HG03175 (cell line): ENCODE results near the gene KHDC3L.

ENCODE experiments used
- ATAC-seq: cut with Tn5 transposase; IDR thresholded peaks from one replicate; pipeline ENCODE4 v1.9.1; 2021; ENCODE audit warnings: mild to moderate bottlenecking, moderate library complexity; ENCODE audit not compliant: unreplicated experiment

KHDC3L gene

GRCh38 chr6:73362358-73362757 lies at the start of gene KHDC3L:
KHDC3L (plus strand) TSS chr6:73362658; CDS start chr6:73362730, 72 bp downstream.
- no peak for ATAC-seq

GRCh38 chr6:73314577-73315492 lies 47.6 kb upstream of the KHDC3L start:
- no peak for ATAC-seq

DNA sequence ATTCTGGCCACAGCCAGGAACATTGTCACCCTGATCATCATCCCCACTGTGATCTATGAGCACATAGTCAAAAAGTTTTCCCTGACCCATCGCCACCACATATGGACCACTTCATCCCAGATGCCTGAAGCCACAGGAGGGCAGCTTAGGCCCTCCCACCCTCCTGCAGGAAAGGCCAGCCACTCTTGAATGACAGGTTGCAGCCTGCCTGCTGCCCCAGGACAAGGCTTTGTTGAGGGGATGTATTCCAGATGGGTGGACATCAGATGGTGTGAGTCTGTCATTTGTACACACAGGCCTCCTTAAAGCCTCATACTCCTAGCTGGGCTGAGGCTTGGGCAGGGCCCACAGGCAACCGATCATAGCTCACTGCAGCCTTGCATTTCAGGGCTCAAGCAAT lies 39.1 kb upstream of the KHDC3L start:
- ATAC-seq = no peak

DNA sequence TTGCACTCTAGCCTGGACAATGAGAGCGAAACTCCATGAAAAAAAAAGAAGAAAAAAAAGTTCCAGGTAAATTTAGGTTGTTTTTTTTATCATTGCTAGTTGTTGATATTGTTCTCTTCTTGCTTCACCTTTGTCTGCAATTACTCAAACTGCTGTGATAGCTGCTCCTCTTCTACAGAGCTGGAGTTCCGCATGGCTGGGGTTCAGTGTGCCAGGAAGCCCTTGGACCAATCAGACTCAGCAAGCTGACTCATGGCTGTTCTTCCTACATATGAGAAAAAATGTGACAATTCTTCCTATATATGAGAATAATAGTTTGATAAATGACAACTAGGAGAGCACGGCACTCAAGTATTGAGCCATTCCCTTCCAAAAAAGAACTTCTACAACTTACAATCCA lies 36.8 kb upstream of the KHDC3L start:
- no peak for ATAC-seq

DNA sequence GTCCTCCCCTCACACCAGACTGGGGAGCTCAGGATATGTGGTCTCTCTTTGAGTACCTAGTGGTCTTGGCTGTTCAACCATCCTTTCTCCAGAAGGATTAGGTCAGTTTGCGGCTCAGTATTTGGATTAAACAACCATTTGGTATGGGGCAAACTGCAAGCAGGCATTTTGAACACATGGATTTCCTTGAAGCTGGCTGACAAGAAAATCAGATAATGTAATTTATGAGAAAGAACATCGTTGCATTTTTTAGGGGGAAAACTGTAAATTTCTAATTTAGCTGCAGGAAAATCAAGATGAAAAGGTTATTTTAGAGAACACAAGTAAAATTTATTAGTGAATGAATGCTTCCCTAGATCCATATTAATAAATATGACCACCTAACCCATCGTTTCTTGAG lies 33.7 kb upstream of the KHDC3L start:
- no peak for ATAC-seq

DNA sequence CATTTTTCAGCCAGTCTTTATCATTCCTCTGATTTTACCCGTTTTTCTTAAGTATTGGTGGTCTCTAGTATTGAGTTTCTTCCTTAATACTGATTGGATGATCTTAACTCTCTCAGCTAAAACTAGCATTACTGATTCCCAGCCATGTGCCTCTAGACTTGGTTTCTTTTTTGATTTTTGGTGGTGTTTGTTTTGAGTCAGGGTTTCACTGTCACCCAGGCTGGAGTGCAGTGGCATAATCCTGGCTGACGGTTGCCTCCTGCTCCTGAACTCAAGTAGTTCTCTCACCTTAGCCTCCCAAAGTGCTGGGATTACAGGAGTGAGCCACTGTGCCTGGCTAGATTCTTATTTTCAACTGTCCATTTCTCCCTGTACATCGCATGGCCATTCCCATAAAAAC lies 33.3 kb upstream of the KHDC3L start:
- peak; percentile 51 for ATAC-seq

- ATAC-seq = no peak
These were observed 23.1 kb upstream of the KHDC3L start for GRCh38 chr6:73339340-73339739.

DNA sequence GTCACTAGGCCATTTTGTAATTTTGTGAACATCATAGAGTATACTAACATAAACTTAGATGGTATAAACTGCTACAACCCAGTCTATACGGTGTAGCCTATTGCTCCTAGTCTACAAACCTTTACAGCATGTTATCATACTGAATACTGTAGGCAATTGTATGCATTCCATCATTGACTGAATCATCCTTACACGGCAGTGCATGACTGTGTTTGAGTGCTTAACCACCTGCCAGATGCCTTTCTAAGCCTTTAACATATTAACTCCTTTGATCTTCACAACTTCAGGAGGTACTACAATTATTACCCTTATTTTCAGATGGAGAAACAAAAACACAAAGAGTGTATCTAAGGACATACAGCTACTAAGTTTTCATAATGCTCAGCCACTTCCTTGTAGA lies 22.4 kb upstream of the KHDC3L start:
- no peak for ATAC-seq

DNA sequence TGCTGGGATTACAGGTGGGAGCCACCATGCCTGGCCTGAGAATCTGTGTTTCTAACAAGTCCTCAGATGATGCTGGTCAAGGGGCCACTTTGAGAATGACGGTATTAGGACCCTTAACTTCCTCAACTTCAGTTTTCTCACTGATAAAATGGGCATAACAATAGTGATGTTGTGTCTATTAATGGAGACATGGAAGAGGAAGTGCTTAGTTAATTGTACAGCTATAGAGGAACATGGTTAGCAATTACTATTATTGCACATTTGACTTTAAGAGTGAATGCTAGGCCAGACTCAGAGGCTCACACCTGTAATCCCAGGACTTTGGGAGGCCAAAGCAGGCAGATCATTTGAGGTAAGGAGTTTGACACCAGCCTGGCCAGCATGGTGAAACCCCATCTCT lies 21.1 kb upstream of the KHDC3L start:
- ATAC-seq = no peak

- no peak for ATAC-seq
These were observed 20.3 kb upstream of the KHDC3L start for GRCh38 chr6:73342174-73342573.

- ATAC-seq = no peak
These were observed 19.3 kb upstream of the KHDC3L start for GRCh38 chr6:73343164-73343563.

DNA sequence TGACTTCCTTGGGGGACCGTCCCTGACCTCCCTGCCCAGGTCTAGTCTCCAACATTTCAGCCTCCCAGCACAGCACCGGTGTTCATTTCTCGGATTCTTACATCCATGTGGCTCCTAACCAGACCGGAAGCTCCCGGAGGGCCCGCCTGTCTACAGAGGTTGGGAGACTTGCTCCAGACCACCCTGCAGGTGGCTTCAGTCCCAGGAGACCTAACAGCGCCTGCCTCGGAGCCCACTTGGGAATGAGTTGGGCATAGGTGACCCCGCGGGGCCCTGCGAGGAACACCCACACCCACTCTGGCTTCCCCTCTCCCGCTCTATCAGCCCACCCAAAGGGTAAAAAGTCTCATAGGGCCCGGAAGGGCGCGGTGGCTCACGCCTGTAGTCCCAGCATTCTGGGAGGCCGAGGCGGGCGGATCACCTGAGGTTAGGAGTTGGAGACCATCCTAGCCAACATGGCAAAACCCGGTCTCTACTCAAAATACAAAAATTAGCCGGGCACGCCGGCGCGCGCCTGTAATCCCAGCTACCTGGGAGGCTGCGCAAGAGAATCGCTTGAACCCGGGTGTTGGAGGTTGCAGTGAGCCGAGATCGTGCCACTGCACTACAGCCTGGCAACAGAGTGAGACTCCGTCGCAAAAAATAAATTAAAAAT lies 13.8 kb upstream of the KHDC3L start:
- ATAC-seq = no peak

DNA sequence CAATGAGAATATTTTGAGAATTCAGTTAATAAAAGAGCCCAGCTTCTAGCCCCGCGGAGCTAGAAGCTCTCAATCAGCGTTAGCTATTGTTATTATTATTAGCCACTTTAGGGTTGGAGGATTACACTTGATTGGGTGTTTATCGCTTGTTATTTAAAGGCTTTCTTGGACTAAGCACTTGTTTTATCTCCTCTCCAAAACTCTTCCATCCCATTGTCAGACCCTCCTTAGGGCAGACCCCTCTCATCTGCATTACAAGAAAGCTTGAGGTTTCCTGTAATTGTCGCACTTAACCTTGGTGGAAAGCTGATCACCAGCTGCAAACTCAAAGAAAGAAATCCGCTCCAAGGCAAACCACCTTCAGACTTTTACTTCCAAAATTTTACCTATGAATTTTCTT lies 13.1 kb upstream of the KHDC3L start:
- no peak for ATAC-seq

DNA sequence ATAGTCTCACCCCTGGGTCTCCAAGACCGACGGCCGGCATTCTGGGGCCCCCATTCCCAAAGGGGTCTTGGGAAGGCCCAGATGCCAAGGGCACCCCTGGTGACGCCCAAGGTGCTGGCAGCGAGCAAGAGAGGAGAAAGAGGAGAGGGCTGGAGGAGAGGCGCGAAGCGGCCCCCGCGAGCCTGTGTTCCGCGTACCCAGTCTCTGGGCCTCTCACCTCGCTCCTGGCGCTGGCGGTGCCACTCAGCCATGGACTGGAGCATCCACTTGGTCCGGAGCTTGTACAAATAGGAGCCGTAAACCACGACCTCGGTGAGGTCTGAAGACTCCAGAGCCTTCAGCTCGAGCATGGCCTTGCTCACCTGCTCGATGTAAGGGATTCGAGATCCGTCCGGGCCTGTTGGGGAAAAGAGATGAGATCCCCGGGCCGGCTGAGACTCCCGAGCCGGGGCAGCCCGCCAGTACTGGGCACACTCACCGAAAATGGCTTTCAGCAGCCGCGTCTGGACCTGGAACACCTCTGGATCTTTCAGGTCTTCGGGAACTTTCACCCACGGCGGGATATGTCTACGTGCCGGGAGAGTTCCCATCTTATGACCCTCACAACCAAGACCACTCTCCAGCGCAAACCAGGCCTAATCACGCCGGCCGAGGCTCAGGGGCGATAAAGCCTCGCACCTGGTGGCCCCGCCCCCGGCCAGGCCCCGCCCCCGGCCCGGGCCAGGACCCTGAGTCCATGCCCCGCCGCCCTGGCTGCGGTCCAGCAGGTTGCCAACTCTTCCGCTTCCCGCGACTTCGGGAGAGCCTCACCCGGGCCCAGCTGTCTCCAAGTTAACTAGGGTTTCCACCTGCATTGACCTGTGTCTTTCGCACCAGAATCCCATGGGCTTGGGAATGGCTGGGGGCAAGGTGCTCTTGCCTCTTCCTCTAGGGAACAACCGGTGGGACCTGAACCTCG lies 8.5 kb upstream of the KHDC3L start, which contains the start of gene DPPA5:
DPPA5 (minus strand) TSS at position 641 of the 958 bp plus-strand sequence; CDS start at position 590, 51 bp downstream.
- ATAC-seq = no peak

GRCh38 chr6:73362869-73363536 lies 545 bp downstream of the KHDC3L start:
- no peak for ATAC-seq

DNA sequence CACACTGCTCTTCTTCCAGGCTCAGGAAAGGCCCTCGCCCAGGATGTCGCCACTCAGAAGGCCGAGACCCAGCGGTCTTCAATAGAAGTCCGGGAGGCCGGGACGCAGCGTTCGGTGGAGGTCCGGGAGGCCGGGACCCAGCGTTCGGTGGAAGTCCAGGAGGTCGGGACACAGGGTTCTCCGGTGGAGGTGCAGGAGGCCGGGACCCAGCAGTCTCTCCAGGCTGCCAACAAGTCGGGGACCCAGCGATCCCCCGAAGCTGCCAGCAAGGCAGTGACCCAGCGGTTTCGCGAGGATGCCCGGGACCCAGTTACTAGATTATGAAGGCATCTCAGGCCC lies 1.0 kb downstream of the KHDC3L start:
- no peak for ATAC-seq

- ATAC-seq = no peak
These were observed 1.7 kb downstream of the KHDC3L start for GRCh38 chr6:73364121-73364520.

GRCh38 chr6:73364549-73364948 lies 2.1 kb downstream of the KHDC3L start:
- ATAC-seq = no peak

DNA sequence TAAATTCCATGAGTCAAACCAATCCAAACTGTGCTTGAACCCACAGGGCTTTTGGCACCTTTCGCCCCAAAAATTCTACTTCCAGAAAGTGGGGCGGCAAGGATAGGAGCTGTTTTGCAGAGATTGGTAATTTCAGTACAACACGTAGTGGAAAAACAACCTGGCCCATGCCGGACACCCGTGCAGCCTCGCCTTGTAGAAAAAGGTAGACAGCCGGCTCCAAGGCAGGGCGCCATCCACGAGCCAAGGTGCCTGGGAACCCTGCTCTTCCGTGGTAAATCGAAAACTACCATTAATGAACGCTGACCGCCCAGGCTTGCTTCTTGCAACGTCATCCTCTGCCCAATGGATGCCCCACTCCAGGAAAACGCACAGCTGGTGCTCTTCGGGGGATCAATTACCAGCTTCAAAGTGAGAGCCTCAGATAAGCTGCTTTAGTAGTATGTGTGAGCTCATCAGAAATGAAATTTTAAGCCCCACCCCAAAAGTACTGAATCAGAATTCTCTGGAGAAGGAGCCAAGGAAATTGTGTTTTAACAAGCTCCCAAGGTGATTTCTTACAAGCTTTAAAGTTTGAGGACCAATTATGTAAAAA lies 5.4 kb downstream of the KHDC3L start:
- ATAC-seq = no peak

- no peak for ATAC-seq
These were observed 6.2 kb downstream of the KHDC3L start for GRCh38 chr6:73368675-73369074.
